NCI-H748 treated with DMSO at 0.1 percent for 48 hours (cell line): ENCODE results near the gene TMCO4.

Experiments used
- DNase-seq: peaks from one replicate; lab custom pipeline; 2025; lab: John Stamatoyannopoulos, UW

The TMCO4 gene

DNA sequence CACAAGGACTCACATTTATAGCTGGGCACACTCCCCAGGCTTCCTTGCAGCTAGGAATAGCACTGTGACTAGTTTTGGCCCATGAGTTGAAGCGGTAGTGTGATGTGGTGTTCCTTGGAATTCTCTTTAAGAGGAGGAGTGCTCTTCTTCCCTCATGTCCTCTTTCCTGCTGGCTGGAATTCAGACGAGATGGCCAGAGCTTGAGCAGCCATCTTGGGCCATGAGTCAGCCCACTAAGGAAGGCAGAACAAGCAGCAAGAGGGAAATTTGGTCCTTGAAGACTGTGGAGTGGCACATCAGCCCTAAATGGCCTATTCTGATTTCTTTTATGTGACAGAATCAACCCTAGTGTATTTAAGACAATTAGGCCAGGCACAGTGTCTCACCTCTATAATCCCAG, 115.0 kb downstream of the TMCO4 start:
- no peak for DNase-seq

DNA sequence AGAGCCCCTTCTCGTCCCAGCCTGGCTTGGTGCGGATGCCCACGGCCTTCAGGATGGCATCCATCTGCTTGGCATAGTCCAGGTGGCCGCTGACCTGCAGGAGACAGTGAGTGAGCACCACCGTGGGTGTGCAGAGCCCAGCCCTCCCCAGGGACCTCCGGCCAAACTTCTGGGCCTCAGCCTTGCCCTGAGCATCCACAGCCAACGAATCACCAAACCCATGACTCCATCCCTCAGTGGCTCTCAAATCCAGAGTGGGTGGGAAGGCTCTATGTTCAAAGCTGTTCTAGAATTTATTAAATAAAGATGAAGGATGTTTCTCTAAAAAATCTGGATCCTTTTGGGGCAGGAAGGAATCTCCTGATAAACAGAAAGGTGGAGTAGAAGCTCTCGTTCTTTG, 116.4 kb downstream of the TMCO4 start:
- DNase-seq: no peak

DNA sequence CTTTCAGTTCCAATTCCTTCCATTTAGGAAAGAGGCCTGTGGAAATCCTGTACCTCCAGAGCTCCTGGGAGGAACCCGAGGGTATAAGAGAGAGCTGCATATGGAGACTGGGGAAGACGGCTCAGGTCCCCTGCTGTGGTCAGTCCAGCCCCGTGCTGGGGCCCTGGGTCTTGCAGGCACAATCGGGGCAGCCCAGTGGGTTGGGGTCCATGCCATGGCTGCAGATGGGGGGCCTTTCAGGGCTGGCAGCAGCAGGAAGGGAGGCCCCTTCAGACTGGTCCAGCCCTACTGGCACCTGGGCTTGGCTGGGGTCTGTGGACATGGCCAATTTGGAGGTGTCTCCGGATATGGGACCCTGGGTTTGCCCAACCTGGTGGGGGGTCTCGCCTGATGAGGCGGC, 116.8 kb downstream of the TMCO4 start:
- no peak for DNase-seq

- DNase-seq: no peak
Measured at GRCh38 chr1:19682257-19682656, 117.5 kb downstream of the TMCO4 start.

DNA sequence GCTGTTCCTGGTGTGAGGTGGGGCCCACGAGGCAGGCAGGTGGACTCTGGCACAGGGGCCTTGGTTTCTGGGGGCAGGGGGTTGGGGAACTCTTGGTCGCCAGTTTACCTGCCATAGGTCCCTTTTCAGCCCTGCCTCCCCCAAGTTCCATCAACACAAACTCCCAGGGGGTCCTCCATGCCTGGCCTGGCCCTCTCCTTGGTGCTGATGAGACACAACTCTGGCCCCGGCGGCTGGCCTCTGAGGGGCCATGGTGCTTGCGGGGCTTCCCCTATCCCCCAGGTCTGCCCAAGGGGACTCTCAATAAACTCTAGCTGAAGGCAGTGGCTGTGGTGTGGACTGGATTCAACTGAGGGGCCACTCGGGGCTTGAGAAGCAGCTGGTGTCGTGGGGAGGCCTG, 119.1 kb downstream of the TMCO4 start:
- DNase-seq: no peak

- no peak for DNase-seq
Measured at GRCh38 chr1:19679691-19680090, 120.0 kb downstream of the TMCO4 start.

DNA sequence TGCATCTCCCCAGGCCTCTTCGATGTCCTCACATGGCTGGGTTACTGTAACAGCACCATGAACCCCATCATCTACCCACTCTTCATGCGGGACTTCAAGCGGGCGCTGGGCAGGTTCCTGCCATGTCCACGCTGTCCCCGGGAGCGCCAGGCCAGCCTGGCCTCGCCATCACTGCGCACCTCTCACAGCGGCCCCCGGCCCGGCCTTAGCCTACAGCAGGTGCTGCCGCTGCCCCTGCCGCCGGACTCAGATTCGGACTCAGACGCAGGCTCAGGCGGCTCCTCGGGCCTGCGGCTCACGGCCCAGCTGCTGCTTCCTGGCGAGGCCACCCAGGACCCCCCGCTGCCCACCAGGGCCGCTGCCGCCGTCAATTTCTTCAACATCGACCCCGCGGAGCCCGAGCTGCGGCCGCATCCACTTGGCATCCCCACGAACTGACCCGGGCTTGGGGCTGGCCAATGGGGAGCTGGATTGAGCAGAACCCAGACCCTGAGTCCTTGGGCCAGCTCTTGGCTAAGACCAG, 120.7 kb downstream of the TMCO4 start:
- DNase-seq: no peak

- DNase-seq: no peak
Measured at GRCh38 chr1:19678493-19678892, 121.2 kb downstream of the TMCO4 start.

DNA sequence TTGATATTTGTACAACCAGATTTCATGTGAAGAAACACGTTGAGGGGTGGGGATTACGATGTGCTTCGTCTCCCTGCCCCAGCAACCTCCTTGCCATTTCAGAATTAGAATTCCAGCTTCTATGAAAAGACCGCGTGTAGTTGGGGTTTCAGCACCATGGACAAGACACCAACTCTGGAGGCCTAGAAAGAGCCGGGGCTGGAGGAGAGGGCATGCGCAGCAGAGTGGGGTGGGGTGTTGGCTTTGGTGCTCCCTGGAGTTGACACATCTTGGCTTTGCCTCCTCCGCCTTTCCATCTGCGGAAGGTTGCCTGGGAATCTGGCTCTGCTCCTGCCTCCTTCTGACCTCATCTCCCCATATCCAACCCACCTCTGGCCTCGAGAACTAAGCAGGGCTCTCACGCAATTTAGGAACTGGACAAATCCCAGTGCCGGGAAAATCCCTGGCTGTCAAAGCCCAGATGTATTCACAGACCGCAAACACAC, 123.2 kb downstream of the TMCO4 start:
- DNase-seq: no peak

DNA sequence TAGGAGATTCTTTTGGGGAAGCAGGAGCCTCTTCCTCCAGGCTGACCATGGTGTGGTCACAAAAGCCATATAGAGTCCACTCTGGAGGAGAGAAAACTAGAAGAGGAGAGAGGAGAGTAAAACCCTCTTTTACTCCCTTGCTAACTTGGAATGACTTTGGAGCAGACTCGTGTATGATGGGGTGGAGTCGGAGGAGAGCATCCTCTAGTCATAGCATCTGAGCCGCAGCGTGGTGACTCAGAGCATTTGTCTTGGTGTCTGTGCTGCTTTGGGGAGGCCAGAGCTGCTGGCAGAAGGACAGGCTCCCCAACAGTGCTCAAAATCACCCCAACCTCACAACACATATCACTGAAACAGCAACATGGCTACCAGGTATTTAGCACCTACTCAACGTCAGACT, 123.9 kb downstream of the TMCO4 start:
- no peak for DNase-seq

DNA sequence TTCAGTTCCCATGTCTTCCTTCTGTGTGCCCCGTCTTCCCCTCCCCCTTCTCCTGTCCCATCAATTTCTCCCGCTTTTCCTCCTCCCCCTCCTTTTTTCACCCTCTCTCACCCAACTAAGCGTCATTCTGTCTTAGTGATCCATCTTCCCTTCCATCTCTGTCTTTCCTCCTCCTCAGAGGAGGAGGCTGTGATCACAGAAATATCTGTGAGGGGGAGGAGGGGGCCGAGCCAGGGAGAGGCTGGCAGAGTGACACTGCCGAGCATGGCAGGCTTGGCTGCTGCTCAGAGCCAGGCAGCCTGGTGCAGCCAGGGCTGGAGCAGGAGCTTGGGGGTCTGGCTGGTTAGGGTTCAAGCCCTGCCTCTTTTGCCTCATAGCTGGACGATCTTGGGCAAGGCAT, 127.5 kb downstream of the TMCO4 start:
- no peak for DNase-seq

DNA sequence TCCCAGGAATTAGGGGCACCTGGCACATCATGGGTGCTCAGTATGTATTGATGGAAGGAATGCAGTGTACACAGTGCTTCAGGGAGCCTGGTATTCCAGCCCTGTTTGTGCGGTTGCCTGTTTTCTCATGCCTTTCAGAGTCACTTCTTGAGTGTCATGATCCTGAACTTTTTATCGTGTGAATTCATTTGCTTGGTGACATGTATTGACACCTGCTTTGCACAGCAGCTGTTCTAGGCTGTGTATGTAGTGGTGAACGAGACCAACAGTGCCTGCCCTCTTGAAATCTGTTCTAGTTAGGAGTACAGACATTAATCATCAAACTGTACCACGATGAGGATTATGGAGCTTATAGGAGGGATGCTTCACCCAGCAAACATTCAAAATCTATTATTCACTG, 128.9 kb downstream of the TMCO4 start:
- no peak for DNase-seq

DNA sequence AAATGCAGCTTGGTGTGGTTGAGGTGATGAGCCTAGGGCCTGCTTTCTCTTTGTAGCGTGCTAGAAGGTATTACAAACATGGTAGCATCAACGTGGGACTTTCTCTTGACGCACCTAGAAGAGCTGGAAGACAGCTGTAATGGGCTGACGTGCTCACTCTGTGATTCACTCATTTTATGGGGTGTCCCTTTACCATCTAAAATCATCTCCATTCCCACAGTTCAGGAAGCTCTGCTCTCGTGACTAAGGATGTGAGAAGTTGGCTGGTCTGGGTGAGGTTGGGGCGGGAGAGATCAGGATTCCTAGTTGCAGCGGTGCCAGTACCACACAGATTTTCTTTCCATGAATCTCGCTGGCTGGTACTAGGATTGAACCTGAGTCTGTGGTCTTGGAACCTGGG, 130.8 kb downstream of the TMCO4 start:
- no peak for DNase-seq

GRCh38 chr1:19665496-19666465, 133.9 kb downstream of the TMCO4 start:
- no peak for DNase-seq

DNA sequence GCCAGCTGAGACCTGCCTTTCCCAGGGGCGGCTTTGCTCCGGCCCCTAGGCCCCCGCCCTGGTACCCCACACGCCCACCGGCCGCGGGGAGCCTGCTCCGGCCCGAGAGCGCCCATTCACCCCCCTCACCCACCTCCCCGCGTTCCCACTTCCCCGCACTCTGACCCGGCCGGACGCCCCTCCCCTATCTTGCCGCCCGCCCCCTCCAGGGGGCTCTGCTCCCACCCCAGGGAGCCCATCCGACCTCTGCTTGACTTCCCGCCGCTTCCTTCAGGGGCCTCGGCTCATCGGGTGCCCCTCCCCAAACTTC, 134.6 kb downstream of the TMCO4 start:
- no peak for DNase-seq

DNA sequence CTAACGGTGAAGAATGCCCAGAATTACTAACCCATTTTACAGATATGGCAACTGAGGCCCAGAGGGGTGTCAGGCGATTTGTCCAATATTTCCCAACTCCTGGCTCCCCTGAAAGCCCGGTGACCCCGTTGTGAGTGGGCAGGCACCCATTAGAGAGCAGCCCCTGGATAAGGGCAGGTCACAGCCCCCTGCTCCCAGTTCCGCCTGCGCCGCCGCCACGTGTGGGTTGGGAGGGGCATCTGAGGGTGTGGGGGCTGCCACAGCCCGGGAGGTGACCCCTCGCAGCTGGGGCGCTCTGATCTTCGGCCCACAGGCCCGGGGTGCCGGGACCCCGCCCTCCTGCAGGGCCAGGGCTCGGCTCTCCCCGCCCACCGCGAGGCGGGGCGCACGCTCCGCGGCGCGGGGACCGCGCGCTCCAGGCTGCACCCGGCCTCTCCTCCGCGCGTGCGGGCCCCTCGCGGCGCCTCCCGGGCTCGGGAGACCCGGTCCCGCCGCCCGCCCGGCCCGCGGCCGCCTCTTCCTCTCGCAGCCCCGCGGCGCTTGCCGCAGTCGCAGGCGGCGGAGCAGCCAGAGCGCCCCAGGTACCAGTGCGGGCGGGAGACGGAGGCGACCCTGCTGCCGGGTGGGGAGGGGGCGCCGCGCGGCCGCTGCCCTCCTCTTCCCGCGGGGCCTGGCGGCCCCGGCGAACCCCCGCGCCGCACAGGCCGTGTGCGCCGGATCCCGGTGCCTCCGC, 135.1 kb downstream of the TMCO4 start, which contains the start of gene HTR6:
HTR6 (plus strand) TSS at position 423 of the 733 bp plus-strand sequence. CDS start 879 bp downstream, outside the sequence.
- DNase-seq: no peak

- no peak for DNase-seq
Measured at GRCh38 chr1:19662313-19662712, 137.4 kb downstream of the TMCO4 start.

DNA sequence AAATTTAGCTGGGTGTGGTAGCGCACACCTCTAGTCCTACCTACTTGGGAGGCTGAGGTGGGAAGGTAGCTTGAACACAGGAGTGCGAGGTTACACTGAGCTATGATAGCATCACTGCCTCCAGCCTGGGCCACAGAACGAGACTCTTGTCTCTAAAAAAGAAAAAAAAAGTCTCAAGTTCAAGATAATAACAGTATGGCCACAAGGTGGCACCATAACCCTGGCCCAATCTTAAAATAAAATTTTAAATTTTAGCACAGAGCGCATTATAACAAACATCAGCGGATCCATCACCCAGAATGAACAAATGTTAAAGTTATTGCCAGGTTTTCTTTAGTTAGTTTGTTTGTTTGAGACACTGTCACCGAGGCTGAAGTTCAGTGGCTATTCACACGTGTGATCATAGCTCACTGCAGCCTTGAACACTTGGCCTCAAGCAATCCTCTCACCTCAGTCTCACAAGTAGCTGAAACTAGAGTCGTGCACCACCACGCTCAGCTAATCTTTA, 137.9 kb downstream of the TMCO4 start:
- DNase-seq: peak; percentile 8

DNA sequence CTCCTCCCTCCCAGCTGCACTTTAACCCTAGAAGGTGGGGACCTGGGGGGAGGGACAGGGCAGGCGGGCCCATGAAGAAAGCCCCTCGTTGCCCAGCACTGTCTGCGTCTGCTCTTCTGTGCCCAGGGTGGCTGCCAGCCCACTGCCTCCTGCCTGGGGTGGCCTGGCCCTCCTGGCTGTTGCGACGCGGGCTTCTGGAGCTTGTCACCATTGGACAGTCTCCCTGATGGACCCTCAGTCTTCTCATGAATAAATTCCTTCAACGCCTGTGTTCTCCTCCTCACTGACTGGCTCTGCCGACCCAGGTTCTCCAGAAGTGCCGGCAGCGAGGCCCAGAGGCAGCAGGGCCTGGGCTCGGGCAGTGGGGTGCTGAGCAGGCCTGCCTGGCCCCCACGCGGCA, 141.5 kb downstream of the TMCO4 start:
- DNase-seq: no peak

- no peak for DNase-seq
Measured at GRCh38 chr1:19657511-19657910, 142.2 kb downstream of the TMCO4 start.

DNA sequence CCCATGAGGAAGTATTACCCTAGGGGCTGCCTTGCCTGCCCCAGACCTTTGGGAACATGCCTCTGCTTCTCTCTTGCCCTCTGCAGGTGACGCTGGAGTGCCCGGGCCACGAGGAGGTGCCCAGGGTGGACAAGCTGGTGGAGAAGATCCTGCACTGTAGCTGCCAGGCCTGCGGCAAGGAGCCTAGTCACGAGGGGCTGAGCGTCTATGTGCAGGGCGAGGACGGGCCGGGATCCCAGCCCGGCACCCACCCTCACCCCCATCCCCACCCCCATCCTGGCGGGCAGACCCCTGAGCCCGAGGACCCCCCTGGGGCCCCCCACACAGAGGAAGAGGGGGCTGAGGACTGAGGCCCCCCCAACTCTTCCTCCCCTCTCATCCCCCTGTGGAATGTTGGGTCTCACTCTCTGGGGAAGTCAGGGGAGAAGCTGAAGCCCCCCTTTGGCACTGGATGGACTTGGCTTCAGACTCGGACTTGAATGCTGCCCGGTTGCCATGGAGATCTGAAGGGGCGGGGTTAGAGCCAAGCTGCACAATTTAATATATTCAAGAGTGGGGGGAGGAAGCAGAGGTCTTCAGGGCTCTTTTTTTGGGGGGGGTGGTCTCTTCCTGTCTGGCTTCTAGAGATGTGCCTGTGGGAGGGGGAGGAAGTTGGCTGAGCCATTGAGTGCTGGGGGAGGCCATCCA, 142.8 kb downstream of the TMCO4 start:
- DNase-seq: no peak

- DNase-seq: no peak
Measured at GRCh38 chr1:19656134-19656779, 143.5 kb downstream of the TMCO4 start.
